HG03097 (cell line): ENCODE measurements around the gene PGM2.

ENCODE experiments used
- ATAC-seq: cut with Tn5 transposase; IDR thresholded peaks from one replicate; pipeline ENCODE4 v1.9.1; 2021; ENCODE audit not compliant: unreplicated experiment, low FRiP score

The PGM2 gene

GRCh38 chr4:37895271-37895670 lies 68.8 kb downstream of the PGM2 start:
- no peak for ATAC-seq

GRCh38 chr4:37896206-37896860 lies 69.8 kb downstream of the PGM2 start:
- ATAC-seq: no peak

- ATAC-seq: no peak
Observed at GRCh38 chr4:37902212-37902611, 75.7 kb downstream of the PGM2 start.

- no peak for ATAC-seq
Observed at GRCh38 chr4:37902738-37903693, 76.5 kb downstream of the PGM2 start.

GRCh38 chr4:37903901-37904300 lies 77.4 kb downstream of the PGM2 start:
- ATAC-seq: no peak

- ATAC-seq: no peak
Observed at GRCh38 chr4:37904824-37905223, 78.3 kb downstream of the PGM2 start.

- no peak for ATAC-seq
Observed at GRCh38 chr4:37905533-37906169, 79.2 kb downstream of the PGM2 start.

- no peak for ATAC-seq
Observed at GRCh38 chr4:37908488-37909331, 82.2 kb downstream of the PGM2 start.

GRCh38 chr4:37909332-37910090 lies 83.0 kb downstream of the PGM2 start:
- ATAC-seq: no peak

GRCh38 chr4:37910091-37910486 lies 83.6 kb downstream of the PGM2 start:
- no peak for ATAC-seq
